ENCODE measurements around the gene KCNJ12. TPM values are rescaled to one million over a fixed set of nuclear protein-coding genes. Genes with fewer than 3 reads are reported as not detected.
"Not testable (repeated sequence)": the region's sequence is repeated elsewhere in the genome, so short reads cannot be mapped to it uniquely, and the experiment has no call there.

The KCNJ12 gene
- total RNA-seq, 4 donors from 2014 or later = 1.1 to 2.5 (median 2.3) TPM

DNA sequence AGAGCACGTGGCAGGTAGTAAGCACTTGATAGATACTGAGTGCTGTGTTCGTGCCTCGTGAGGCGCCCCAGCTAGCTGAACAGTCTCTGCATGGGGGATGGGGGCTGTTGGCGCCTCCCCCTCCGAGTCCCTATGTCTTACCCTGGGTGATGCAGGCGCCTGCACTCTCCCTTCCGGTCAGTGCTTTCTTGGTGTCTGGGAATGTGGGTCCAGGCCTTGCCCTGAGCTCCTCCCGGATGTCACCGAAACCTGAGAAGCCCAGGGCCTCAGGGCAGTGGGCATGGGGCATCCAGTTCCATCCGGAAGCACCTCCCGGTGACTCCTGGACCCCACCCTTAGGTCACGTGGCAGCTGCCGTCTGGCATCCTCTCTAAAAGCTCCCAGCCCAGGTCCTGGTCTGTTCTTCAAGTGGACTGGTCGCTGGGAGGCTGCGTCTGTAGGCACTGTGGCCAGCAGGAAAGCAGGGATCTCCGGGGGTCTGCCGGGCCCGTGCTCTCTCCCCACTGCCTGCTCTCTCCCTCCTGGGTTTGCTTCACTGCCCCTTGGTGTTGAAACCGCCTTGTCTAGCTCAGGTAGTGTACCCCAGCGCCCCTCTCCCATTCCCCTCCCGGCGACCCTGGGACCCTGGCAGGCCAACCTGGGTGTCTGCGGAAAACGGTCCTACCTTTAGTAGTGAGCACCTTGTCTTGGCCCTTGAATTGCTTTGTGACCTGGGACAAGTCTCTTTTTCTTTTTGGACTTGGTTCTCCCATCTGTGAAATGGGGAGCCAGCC is 34.9 kb downstream of the KCNJ12 start:
- in situ Hi-C loops (cut with MboI; ENCODE audit: low pct_ligation_motif_present in 1 of 4, low pct_unique_long_range_greater_than_20kb in 1 of 4, low sequenced_read_pairs in 3 of 4) = loop anchor here in 1 of 4 donors (10.0 kb wide), 1 partner anchor 294 kb away; no protein-coding TSS in a partner anchor
- H3K27ac ChIP-seq; intact Hi-C loops (cut with DNase I; ENCODE audit: low total_unique reads); H3K36me3 ChIP-seq; H3K4me1 ChIP-seq; H3K9me3 ChIP-seq; H3K4me3 ChIP-seq; H3K27me3 ChIP-seq; DNase-seq: not testable (repeated sequence)
- 72% methylated on average over 19 of the region's 25 CpGs; no CpG with 5 or more reads in 1 of the 2 donors for WGBS, 2 donors (ENCODE audit: low coverage in 1 of 2)

DNA sequence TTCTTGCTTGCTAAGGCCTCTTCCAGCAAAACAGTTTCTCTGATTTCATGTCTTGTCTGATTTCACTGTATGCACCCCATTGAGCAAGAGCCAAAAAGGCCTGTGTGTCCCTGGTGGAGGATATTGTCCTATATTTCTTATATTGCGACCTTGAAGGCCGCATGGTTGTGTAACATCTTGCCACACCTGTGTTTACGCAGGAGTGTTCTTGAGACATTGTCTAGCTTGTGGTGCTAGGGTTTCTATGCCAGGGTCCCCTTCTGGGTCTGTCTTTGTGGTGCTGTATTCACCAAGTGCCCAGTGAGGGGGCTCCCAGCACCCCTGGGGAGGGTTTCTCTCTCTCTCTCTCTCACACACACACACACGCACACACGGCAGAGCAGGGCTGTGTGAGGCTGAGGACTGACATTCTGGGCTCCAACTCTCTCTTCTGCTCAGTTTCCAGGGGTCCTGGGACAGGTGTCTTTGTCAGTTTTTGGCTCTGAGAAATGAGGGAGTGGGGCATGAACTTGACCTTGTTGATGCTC is 35.6 kb downstream of the KCNJ12 start:
- H3K9me3 ChIP-seq; intact Hi-C loops (cut with DNase I; ENCODE audit: low total_unique reads); H3K27me3 ChIP-seq; H3K4me1 ChIP-seq; DNase-seq; H3K4me3 ChIP-seq; H3K36me3 ChIP-seq: not testable (repeated sequence)
- peak overlapping the region in 1 of 4 donors; percentile 13 for H3K27ac ChIP-seq
- in situ Hi-C loops (cut with MboI; ENCODE audit: low pct_ligation_motif_present in 1 of 4, low pct_unique_long_range_greater_than_20kb in 1 of 4, low sequenced_read_pairs in 3 of 4) = loop anchor here in 1 of 4 donors (10.0 kb wide), 1 partner anchor 293 kb away; no protein-coding TSS in a partner anchor
- 65 to 82% methylated on average over 3 to 4 of the region's 5 CpGs for WGBS, 2 donors (ENCODE audit: low coverage in 1 of 2)
- TF ChIP-seq, protein P1, sequence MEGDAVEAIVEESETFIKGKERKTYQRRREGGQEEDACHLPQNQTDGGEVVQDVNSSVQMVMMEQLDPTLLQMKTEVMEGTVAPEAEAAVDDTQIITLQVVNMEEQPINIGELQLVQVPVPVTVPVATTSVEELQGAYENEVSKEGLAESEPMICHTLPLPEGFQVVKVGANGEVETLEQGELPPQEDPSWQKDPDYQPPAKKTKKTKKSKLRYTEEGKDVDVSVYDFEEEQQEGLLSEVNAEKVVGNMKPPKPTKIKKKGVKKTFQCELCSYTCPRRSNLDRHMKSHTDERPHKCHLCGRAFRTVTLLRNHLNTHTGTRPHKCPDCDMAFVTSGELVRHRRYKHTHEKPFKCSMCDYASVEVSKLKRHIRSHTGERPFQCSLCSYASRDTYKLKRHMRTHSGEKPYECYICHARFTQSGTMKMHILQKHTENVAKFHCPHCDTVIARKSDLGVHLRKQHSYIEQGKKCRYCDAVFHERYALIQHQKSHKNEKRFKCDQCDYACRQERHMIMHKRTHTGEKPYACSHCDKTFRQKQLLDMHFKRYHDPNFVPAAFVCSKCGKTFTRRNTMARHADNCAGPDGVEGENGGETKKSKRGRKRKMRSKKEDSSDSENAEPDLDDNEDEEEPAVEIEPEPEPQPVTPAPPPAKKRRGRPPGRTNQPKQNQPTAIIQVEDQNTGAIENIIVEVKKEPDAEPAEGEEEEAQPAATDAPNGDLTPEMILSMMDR (IDR thresholded peaks at IDR 0.05) = peak in 1 of 5 experiments; percentile 19

DNA sequence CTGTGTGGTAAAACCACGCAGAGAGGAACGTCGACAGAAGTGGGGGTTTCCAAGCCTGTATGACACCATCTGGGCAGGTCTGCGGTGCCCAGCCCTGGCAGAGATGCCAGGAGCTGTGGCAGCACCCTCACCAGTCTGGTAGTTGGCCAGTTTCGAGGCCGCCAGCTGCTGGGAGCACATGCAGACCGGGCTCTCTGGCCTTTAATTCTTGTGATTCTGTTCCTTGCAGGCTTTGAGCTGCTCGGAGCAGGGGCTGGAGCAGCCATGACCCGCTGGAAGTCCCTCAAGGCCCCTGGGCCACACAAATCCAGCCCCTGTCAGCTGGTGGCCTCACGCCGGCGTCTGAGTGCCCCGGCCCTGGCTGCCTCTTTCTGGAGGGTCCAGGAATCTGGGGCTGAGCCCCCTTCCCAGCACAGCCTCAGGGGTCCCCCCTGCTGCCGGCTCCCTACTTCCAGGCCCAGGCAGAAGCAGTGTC is 36.1 kb downstream of the KCNJ12 start:
- H3K9me3 ChIP-seq; H3K4me3 ChIP-seq; DNase-seq; H3K27me3 ChIP-seq; intact Hi-C loops (cut with DNase I; ENCODE audit: low total_unique reads); H3K36me3 ChIP-seq: not testable (repeated sequence)
- H3K27ac ChIP-seq = peak overlapping the region in 1 of 4 donors; percentile 13
- 84% methylated on average over 7 of the region's 14 CpGs; no CpG with 5 or more reads in 1 of the 2 donors for WGBS, 2 donors (ENCODE audit: low coverage in 1 of 2)
- in situ Hi-C loops (cut with MboI; ENCODE audit: low pct_ligation_motif_present in 1 of 4, low pct_unique_long_range_greater_than_20kb in 1 of 4, low sequenced_read_pairs in 3 of 4) = loop anchor here in 1 of 4 donors (10.0 kb wide), 1 partner anchor 293 kb away; no protein-coding TSS in a partner anchor
- H3K4me1 ChIP-seq = peaks cover 0 to 12% (median 7%) of the 10 kb centered on the region in 4 donors

DNA sequence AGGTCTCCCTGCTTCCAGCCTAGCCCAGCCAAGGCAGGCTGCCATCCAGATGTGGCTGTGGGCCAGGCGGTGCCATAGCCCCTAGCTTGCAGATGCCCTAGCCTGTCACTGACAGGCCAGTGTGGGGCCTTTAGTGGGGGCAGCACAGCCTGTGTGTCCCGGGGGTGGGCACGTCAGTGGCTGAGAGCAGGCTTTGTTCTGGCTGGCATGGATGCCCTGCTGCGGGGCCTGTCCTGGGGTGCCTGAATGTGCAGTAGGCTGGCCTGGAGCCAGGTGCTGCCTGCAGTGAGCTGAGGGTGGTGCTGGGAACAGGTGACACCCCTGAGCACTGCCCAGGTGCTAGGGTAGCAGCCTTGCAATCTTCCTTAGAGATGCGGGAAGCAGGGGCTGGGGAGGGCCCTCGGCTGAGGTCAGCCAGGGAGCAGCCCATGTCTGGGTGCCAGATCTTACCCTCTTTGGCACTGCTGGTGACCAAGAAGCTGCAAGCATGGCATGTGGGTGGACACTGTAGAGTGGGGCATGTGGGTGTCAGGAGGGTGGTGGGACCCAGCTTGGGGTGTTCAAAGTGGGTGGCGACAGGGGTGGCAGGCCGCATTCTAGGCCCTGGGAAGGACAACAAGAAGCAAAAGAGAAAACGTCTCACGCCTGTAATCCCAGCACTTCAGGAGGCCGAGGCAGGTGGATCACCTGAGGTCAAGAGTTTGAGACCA is 37.6 kb downstream of the KCNJ12 start:
- H3K9me3 ChIP-seq; DNase-seq; H3K36me3 ChIP-seq; H3K27ac ChIP-seq; H3K4me3 ChIP-seq; intact Hi-C loops (cut with DNase I; ENCODE audit: low total_unique reads); H3K27me3 ChIP-seq: not testable (repeated sequence)
- 64% methylated on average over 4 of the region's 11 CpGs; no CpG with 5 or more reads in 1 of the 2 donors for WGBS, 2 donors (ENCODE audit: low coverage in 1 of 2)
- peaks cover 0 to 18% (median 10%) of the 10 kb centered on the region in 4 donors for H3K4me1 ChIP-seq
- in situ Hi-C loops (cut with MboI; ENCODE audit: low pct_ligation_motif_present in 1 of 4, low pct_unique_long_range_greater_than_20kb in 1 of 4, low sequenced_read_pairs in 3 of 4) = loop anchor here in 1 of 4 donors (10.0 kb wide), 1 partner anchor 291 kb away; no protein-coding TSS in a partner anchor

DNA sequence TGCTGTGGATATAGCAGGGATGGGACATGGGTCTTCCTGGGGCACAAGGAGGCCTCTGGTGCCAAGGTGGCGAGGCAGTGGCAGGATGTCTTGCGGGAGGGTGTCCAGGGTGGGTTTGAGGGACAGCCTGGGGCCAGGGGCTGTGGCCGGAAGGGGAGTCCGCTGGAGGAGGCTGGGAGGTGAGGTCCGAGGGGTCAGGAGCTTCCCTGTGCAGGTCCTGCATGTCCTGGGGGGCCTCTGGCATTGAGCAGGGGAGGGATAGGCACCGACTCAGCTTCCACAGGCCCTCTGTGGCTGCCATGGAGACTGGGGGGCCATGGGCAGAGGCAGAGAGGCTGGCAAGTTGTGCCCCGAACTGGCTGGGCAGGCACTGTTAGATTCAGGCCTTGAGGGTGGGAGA is 38.5 kb downstream of the KCNJ12 start:
- intact Hi-C loops (cut with DNase I; ENCODE audit: low total_unique reads); H3K9me3 ChIP-seq: not testable (repeated sequence)

DNA sequence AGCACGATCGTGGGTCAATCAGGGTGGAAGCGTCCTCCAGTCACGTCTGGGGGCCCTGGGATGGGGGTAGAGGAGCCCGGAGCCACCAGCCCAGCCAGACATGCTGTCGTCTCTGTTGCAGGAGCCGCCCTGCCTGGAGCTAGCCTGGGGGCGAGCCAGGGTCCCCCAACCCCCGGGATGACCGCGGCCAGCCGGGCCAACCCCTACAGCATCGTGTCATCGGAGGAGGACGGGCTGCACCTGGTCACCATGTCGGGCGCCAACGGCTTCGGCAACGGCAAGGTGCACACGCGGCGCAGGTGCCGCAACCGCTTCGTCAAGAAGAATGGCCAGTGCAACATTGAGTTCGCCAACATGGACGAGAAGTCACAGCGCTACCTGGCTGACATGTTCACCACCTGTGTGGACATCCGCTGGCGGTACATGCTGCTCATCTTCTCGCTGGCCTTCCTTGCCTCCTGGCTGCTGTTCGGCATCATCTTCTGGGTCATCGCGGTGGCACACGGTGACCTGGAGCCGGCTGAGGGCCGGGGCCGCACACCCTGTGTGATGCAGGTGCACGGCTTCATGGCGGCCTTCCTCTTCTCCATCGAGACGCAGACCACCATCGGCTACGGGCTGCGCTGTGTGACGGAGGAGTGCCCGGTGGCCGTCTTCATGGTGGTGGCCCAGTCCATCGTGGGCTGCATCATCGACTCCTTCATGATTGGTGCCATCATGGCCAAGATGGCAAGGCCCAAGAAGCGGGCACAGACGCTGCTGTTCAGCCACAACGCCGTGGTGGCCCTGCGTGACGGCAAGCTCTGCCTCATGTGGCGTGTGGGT is 39.2 kb downstream of the KCNJ12 start:
- H3K9me3 ChIP-seq; DNase-seq; H3K4me3 ChIP-seq; H3K27ac ChIP-seq; intact Hi-C loops (cut with DNase I; ENCODE audit: low total_unique reads); H3K27me3 ChIP-seq; H3K36me3 ChIP-seq: not testable (repeated sequence)
- H3K4me1 ChIP-seq = peaks cover 0 to 18% (median 10%) of the 10 kb centered on the region in 4 donors
- in situ Hi-C loops (cut with MboI; ENCODE audit: low pct_ligation_motif_present in 1 of 4, low pct_unique_long_range_greater_than_20kb in 1 of 4, low sequenced_read_pairs in 3 of 4) = loop anchor here in 1 of 4 donors (10.0 kb wide), 1 partner anchor 289 kb away; no protein-coding TSS in a partner anchor
- 84 to 93% methylated on average over 14 to 50 of the region's 58 CpGs for WGBS, 2 donors (ENCODE audit: low coverage in 1 of 2)

More for the DNA sequence above, 38.5 kb downstream of the KCNJ12 start:
- not testable (repeated sequence) for H3K4me3 ChIP-seq, H3K36me3 ChIP-seq, H3K27me3 ChIP-seq, H3K27ac ChIP-seq, DNase-seq
- WGBS, 2 donors (ENCODE audit: low coverage in 1 of 2) = 64 to 100% methylated on average over 2 to 6 of the region's 7 CpGs
- in situ Hi-C loops (cut with MboI; ENCODE audit: low pct_ligation_motif_present in 1 of 4, low pct_unique_long_range_greater_than_20kb in 1 of 4, low sequenced_read_pairs in 3 of 4) = loop anchor here in 1 of 4 donors (10.0 kb wide), 1 partner anchor 290 kb away; no protein-coding TSS in a partner anchor
- H3K4me1 ChIP-seq = peaks cover 0 to 18% (median 10%) of the 10 kb centered on the region in 4 donors

DNA sequence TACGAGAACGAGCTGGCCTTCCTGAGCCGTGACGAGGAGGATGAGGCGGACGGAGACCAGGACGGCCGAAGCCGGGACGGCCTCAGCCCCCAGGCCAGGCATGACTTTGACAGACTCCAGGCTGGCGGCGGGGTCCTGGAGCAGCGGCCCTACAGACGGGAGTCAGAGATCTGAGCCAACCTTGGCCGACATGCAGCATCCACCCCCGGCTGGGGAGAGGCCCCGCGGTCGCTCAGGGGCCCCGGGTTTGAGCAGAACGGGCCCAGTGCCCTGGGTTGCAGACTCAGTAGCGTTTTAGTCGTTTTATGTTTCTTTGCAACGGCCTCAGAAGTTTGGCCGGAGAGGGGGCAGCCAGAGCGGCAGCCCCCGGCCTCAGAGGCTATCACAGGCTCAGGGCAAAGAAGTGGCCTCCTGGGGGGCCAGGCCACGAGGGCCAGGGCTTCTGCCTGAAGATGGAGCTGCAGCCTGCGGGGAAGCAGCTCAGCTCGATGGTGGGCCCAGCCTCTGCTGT is 40.4 kb downstream of the KCNJ12 start:
- intact Hi-C loops (cut with DNase I; ENCODE audit: low total_unique reads); H3K36me3 ChIP-seq; H3K4me3 ChIP-seq; H3K27me3 ChIP-seq; H3K9me3 ChIP-seq: not testable (repeated sequence)
- peak overlapping the region in 2 of 4 donors; percentile 26 to 63 for H3K27ac ChIP-seq
- peaks cover 0 to 21% (median 12%) of the 10 kb centered on the region in 4 donors for H3K4me1 ChIP-seq
- DNase-seq = peak; percentile 7
- WGBS, 2 donors (ENCODE audit: low coverage in 1 of 2) = 71% methylated on average over 25 of the region's 30 CpGs; no CpG with 5 or more reads in 1 of the 2 donors
- in situ Hi-C loops (cut with MboI; ENCODE audit: low pct_ligation_motif_present in 1 of 4, low pct_unique_long_range_greater_than_20kb in 1 of 4, low sequenced_read_pairs in 3 of 4) = loop anchor here in 1 of 4 donors (10.0 kb wide), 1 partner anchor 288 kb away; no protein-coding TSS in a partner anchor

DNA sequence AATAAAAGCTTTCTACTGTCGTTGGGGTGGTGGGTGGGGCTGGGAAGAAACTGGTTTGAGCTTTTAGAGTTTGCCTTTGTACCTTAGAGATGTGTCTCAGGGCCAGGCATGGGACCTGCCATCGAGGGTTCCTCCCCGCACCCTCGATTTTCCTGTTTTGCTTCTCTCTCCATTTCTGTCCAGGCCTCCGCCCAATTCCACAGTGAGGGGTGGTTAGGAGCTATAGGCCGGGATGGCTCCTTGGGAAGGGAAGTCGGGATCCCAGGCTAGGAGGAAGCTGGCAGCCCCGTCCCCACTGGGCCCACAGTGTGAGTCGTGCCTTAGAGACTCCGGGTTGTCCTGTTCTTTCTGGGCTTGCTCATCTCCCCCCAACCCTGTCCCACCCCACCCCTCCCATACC is 41.2 kb downstream of the KCNJ12 start:
- H3K4me3 ChIP-seq; H3K9me3 ChIP-seq; intact Hi-C loops (cut with DNase I; ENCODE audit: low total_unique reads); H3K36me3 ChIP-seq; H3K27me3 ChIP-seq: not testable (repeated sequence)
- WGBS, 2 donors (ENCODE audit: low coverage in 1 of 2) = 0 to 61% methylated on average over 1 to 10 of the region's 10 CpGs
- peak; percentile 69 for DNase-seq
- peaks cover 0 to 25% (median 17%) of the 10 kb centered on the region in 4 donors for H3K4me1 ChIP-seq
- in situ Hi-C loops (cut with MboI; ENCODE audit: low pct_ligation_motif_present in 1 of 4, low pct_unique_long_range_greater_than_20kb in 1 of 4, low sequenced_read_pairs in 3 of 4) = loop anchor here in 1 of 4 donors (10.0 kb wide), 1 partner anchor 287 kb away; no protein-coding TSS in a partner anchor
- peak overlapping the region in 2 of 4 donors; percentile 26 to 63 for H3K27ac ChIP-seq

Data from transverse colon (tissue), 4 donors.